COR-L47 (cell line): ENCODE results near the gene PRKAR1B.
A peak's percentile ranks its signal among the peaks of the same experiment; 100 is the strongest.

Source experiments
- DNase-seq: peaks from one replicate; lab custom pipeline; 2025; lab: John Stamatoyannopoulos, UW

The PRKAR1B gene

GRCh38 chr7:739983-740942 lies 13.2 kb upstream of the PRKAR1B start:
- no peak for DNase-seq

GRCh38 chr7:739455-739982 lies 12.4 kb upstream of the PRKAR1B start:
- no peak for DNase-seq

GRCh38 chr7:738723-739454 lies 11.8 kb upstream of the PRKAR1B start:
- no peak for DNase-seq

GRCh38 chr7:738241-738640 lies 11.2 kb upstream of the PRKAR1B start:
- no peak for DNase-seq

GRCh38 chr7:734808-735207 lies 7.7 kb upstream of the PRKAR1B start:
- no peak for DNase-seq

- DNase-seq, result no peak
Measured at GRCh38 chr7:734214-734613, 7.1 kb upstream of the PRKAR1B start.

- no peak for DNase-seq
Measured at GRCh38 chr7:732556-732955, 5.5 kb upstream of the PRKAR1B start.

- no peak for DNase-seq
Measured at GRCh38 chr7:732094-732541, 5.0 kb upstream of the PRKAR1B start.

- no peak for DNase-seq
Measured at GRCh38 chr7:731440-732085, 4.5 kb upstream of the PRKAR1B start.

GRCh38 chr7:730501-731439 lies 3.7 kb upstream of the PRKAR1B start:
- no peak for DNase-seq

- no peak for DNase-seq
Measured at GRCh38 chr7:729140-730000, 2.3 kb upstream of the PRKAR1B start.

GRCh38 chr7:728602-729001 lies 1.5 kb upstream of the PRKAR1B start:
- DNase-seq, result no peak

GRCh38 chr7:727806-728460 lies 852 bp upstream of the PRKAR1B start:
- no peak for DNase-seq

- DNase-seq, result peak; percentile 31
Measured at GRCh38 chr7:726854-727103, 302 bp downstream of the PRKAR1B start.

GRCh38 chr7:726084-726853 lies 812 bp downstream of the PRKAR1B start, which contains the start of gene DNAAF5:
Gene DNAAF5, plus strand, starts transcription at chr7:726699. Its CDS starts 22 bp downstream, at chr7:726721.
- DNase-seq, result peak; percentile 89

GRCh38 chr7:725223-726005 lies 1.7 kb downstream of the PRKAR1B start:
- no peak for DNase-seq

- no peak for DNase-seq
Measured at GRCh38 chr7:724298-724697, 2.8 kb downstream of the PRKAR1B start.

GRCh38 chr7:723541-723940 lies 3.5 kb downstream of the PRKAR1B start:
- DNase-seq, result no peak
